Testis (tissue), 3 donors: Measurements from ENCODE around the gene STARD13. TPM values are rescaled to one million over a fixed set of nuclear protein-coding genes. Genes with fewer than 3 reads are reported as not detected.

Experiments
- DNase-seq: peaks from one replicate; pipeline ENCODE4 v3.0.0-alpha.2; 2019
- H3K27ac ChIP-seq, 2 donors: fragments of 200-600 bp; sonication (generic); one replicate each; pipeline ENCODE4 v1.5.1; 2019
- H3K27me3 ChIP-seq: fragments of 200-600 bp; sonication (generic); one replicate; pipeline ENCODE4 v1.5.1; 2019
- H3K36me3 ChIP-seq: fragments of 200-600 bp; sonication (generic); one replicate; pipeline ENCODE4 v1.5.1; 2017; ENCODE audit warnings: low read depth; ENCODE audit errors: missing control alignments
- H3K4me1 ChIP-seq: fragments of 200-600 bp; sonication (generic); one replicate; pipeline ENCODE4 v1.5.1; 2019
- H3K4me3 ChIP-seq, 2 donors: fragments of 200-600 bp; sonication (generic); one replicate each; pipeline ENCODE4 v1.5.1; 2017 to 2019
- H3K9me3 ChIP-seq: fragments of 200-600 bp; sonication (generic); one replicate; pipeline ENCODE4 v1.5.1; 2017
- CTCF ChIP-seq, 3 experiments: fragments of 450-650 bp in 2 of 3; fragments of 200-600 bp in 1 of 3; sonication (generic) in 1 of 3; IDR thresholded peaks; one replicate each; pipeline ENCODE4 v1.5.1; 2016 to 2019; ENCODE audit warnings: antibody characterized with exemption in 3 of 3, mild to moderate bottlenecking in 2 of 3, moderate library complexity in 1 of 3
- POLR2A ChIP-seq: fragments of 450-650 bp; IDR thresholded peaks from one replicate; pipeline ENCODE4 v1.6.1; 2017; ENCODE audit warnings: antibody characterized with exemption, mild to moderate bottlenecking, moderate library complexity
- WGBS, 2 donors: methylation state at CpG; one replicate each; pipeline ENCODE4 v1.1.5; 2018; 5-methylcytosine and 5-hydroxymethylcytosine counted together
- intact Hi-C: fragments of 100-400 bp; cut with DNase I; formaldehyde crosslinking; loops from one replicate; pipeline ENCODE4 v1.15.1; 2023; ENCODE audit warnings: low total_unique reads
- polyA plus RNA-seq: library from polyadenylated mRNA; stranded (reverse); fragments of 350-450 nt; fragmentation: Illumina TruSeq; extraction: RNeasy Lipid Tissue Mini Kit (QIAGEN cat#74804); gene quantifications from one replicate; pipeline ENCODE4 v1.2.3, GENCODE V29; 2014; ENCODE audit warnings: low read depth, low replicate concordance; ENCODE audit not compliant: insufficient read depth
- total RNA-seq, 2 donors: library from RNA; depleted of rRNA; stranded (reverse); fragments of >200 nt; gene quantifications; one replicate each; pipeline ENCODE4 v1.2.3, GENCODE V29; 2016

Gene STARD13
- total and polyA plus RNA-seq, 3 donors from 2014 or later: 7.2 to 33.7 (median 24.4) TPM

GRCh38 chr13:33150662-33151061, 134.9 kb downstream of the STARD13 start:
- Histone ChIP-seq H3K9me3 (no peaks in the 10 kb centered on the region), H3K4me3 (no peak overlapping the region), H3K36me3 (no peaks in the 10 kb centered on the region), H3K27me3 (no peaks in the 10 kb centered on the region), H3K4me1 (no peaks in the 10 kb centered on the region), H3K27ac (no peak overlapping the region)
- 78% methylated on average over 5 of the region's 5 CpGs for WGBS, 2 donors
- intact Hi-C loops: no loop called here
- no peak for TF ChIP-seq CTCF (IDR thresholded peaks at IDR 0.05)
- no peak for TF ChIP-seq POLR2A
- DNase-seq: no peak

GRCh38 chr13:33150126-33150525, 135.4 kb downstream of the STARD13 start:
- Histone ChIP-seq H3K27me3 (no peaks in the 10 kb centered on the region), H3K4me3 (no peak overlapping the region), H3K36me3 (no peaks in the 10 kb centered on the region), H3K4me1 (no peaks in the 10 kb centered on the region), H3K9me3 (no peaks in the 10 kb centered on the region), H3K27ac (no peak overlapping the region)
- 60 to 75% methylated on average over 1 of the region's 1 CpG for WGBS, 2 donors
- no peak for DNase-seq
- intact Hi-C loops: no loop called here
- TF ChIP-seq CTCF (IDR thresholded peaks at IDR 0.05) (no peak), POLR2A (no peak)

GRCh38 chr13:33147832-33148231, 137.7 kb downstream of the STARD13 start:
- no peak for DNase-seq
- Histone ChIP-seq H3K4me1 (no peaks in the 10 kb centered on the region), H3K27ac (no peak overlapping the region), H3K4me3 (no peak overlapping the region), H3K9me3 (no peaks in the 10 kb centered on the region), H3K36me3 (no peaks in the 10 kb centered on the region), H3K27me3 (no peaks in the 10 kb centered on the region)
- intact Hi-C loops: no loop called here
- TF ChIP-seq CTCF (IDR thresholded peaks at IDR 0.05): no peak
- no peak for TF ChIP-seq POLR2A
- WGBS, 2 donors: 92 to 98% methylated on average over 3 of the region's 3 CpGs

- TF ChIP-seq CTCF (IDR thresholded peaks at IDR 0.05) (no peak), POLR2A (no peak)
- intact Hi-C loops: no loop called here
- Histone ChIP-seq H3K9me3 (no peaks in the 10 kb centered on the region), H3K27ac (no peak overlapping the region), H3K27me3 (no peaks in the 10 kb centered on the region), H3K4me1 (no peaks in the 10 kb centered on the region), H3K36me3 (no peaks in the 10 kb centered on the region), H3K4me3 (no peak overlapping the region)
- DNase-seq: no peak
- WGBS, 2 donors: 90 to 97% methylated on average over 4 of the region's 4 CpGs
Measured at GRCh38 chr13:33146843-33147611, 138.5 kb downstream of the STARD13 start.

- Histone ChIP-seq H3K27me3 (no peaks in the 10 kb centered on the region), H3K9me3 (no peaks in the 10 kb centered on the region), H3K4me3 (no peak overlapping the region), H3K27ac (no peak overlapping the region), H3K4me1 (no peaks in the 10 kb centered on the region), H3K36me3 (no peaks in the 10 kb centered on the region)
- TF ChIP-seq CTCF (IDR thresholded peaks at IDR 0.05): no peak
- TF ChIP-seq POLR2A: no peak
- no peak for DNase-seq
- intact Hi-C loops: no loop called here
- WGBS, 2 donors: 90 to 92% methylated on average over 4 of the region's 4 CpGs
Measured at GRCh38 chr13:33145667-33146066, 139.9 kb downstream of the STARD13 start.
